ENCODE results near the gene DLL1. TPM values are rescaled to one million over a fixed set of nuclear protein-coding genes. Genes with fewer than 3 reads are reported as not detected.

The DLL1 gene
- polyA plus RNA-seq, 1 donor, result 39.3 TPM

DNA sequence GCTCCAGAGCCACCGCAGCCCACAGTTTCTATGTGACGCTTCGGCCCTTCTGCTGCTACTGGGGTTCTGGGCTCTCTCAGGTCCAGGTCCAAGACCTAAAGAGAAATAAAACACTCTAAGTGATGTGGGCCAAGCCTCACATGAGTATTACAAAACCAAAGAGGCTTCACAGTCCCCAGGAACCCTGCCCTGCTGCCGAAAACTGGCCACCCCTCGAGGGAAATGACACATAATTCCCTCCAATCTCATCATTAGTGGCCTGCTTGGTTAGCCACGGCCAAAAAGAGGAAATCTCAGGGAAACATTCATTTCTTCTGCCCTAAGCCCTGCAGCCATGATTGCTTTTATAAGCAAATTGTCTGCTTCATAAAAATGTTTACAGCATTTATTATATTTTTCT, 32.5 kb downstream of the DLL1 start:
- DNase-seq, result no peak

DNA sequence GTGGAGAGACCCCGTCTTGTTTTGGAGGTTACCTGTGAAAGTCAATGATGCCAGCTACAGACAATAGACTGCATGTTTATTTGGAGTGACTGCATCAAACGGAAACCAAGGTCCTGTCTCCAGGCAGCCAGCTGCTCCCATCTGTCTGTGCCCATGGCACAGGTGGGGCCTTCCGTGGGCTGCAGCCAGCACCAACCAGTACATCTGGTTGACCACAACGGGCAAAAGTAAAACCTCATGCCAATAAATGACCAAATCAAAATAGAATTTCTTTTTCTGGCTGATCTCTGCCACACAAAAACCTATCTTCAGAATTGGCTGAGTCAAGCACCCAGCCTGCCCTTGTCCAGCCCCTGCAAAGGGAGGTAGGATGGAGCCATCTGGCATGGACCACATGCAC, 33.5 kb downstream of the DLL1 start:
- Histone ChIP-seq H3K36me3 (ENCODE audit: control insufficient read depth, insufficient read depth, low read length) (no peaks in the 10 kb centered on the region), H3K4me3 (ENCODE audit: low read length) (no peak overlapping the region), H3K4me1 (ENCODE audit: control insufficient read depth, insufficient read depth, low read length) (no peaks in the 10 kb centered on the region), H3K27ac (ENCODE audit: low read length) (no peak overlapping the region), H3K9me3 (ENCODE audit: control insufficient read depth, low read depth, low read length) (no peaks in the 10 kb centered on the region), H3K27me3 (ENCODE audit: control insufficient read depth, insufficient read depth, low read length) (peaks cover 3% of the 10 kb centered on the region)
- WGBS (ENCODE audit: insufficient coverage, low lambda C conversion rate), result no CpG with 5 or more reads among the region's 4 CpGs
- DNase-seq, result no peak

More for the DNA sequence above, 32.5 kb downstream of the DLL1 start:
- no peaks in the 10 kb centered on the region for H3K9me3 ChIP-seq (ENCODE audit: control insufficient read depth, low read depth, low read length)
- no peaks in the 10 kb centered on the region for H3K36me3 ChIP-seq (ENCODE audit: control insufficient read depth, insufficient read depth, low read length)
- no peak overlapping the region for H3K27ac ChIP-seq (ENCODE audit: low read length)
- WGBS (ENCODE audit: insufficient coverage, low lambda C conversion rate), result 100% methylated on average over 1 of the region's 6 CpGs
- peaks cover 3% of the 10 kb centered on the region for H3K27me3 ChIP-seq (ENCODE audit: control insufficient read depth, insufficient read depth, low read length)
- no peak overlapping the region for H3K4me3 ChIP-seq (ENCODE audit: low read length)
- no peaks in the 10 kb centered on the region for H3K4me1 ChIP-seq (ENCODE audit: control insufficient read depth, insufficient read depth, low read length)

DNA sequence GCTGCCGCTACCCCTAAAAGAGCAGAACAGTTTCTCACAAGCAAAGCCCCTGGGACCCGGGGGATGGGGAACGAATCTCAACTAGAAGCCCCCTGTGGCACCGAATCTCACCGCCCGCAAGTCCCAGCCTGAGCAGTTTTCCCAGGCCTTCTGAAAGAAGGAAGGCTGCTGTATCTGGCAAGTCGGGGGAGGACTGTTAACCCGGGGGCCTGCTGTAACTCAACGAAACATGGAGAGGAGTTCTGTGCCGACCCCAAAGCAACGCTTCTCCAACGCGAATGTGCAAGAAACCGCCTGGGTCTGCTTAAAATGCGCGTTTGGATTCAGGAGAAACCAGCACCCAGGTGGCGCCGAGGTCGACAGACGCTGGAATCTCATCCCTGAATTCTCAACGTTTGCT, 34.2 kb downstream of the DLL1 start:
- WGBS (ENCODE audit: insufficient coverage, low lambda C conversion rate), result 67% methylated on average over 1 of the region's 21 CpGs
- H3K9me3 ChIP-seq (ENCODE audit: control insufficient read depth, low read depth, low read length), result no peaks in the 10 kb centered on the region
- H3K27me3 ChIP-seq (ENCODE audit: control insufficient read depth, insufficient read depth, low read length), result peaks cover 1% of the 10 kb centered on the region
- H3K4me3 ChIP-seq (ENCODE audit: low read length), result no peak overlapping the region
- no peaks in the 10 kb centered on the region for H3K4me1 ChIP-seq (ENCODE audit: control insufficient read depth, insufficient read depth, low read length)
- H3K36me3 ChIP-seq (ENCODE audit: control insufficient read depth, insufficient read depth, low read length), result no peaks in the 10 kb centered on the region
- DNase-seq, result no peak
- H3K27ac ChIP-seq (ENCODE audit: low read length), result no peak overlapping the region

- no peak for DNase-seq
- Histone ChIP-seq H3K9me3 (ENCODE audit: control insufficient read depth, low read depth, low read length) (no peaks in the 10 kb centered on the region), H3K4me1 (ENCODE audit: control insufficient read depth, insufficient read depth, low read length) (no peaks in the 10 kb centered on the region), H3K27me3 (ENCODE audit: control insufficient read depth, insufficient read depth, low read length) (no peaks in the 10 kb centered on the region), H3K36me3 (ENCODE audit: control insufficient read depth, insufficient read depth, low read length) (no peaks in the 10 kb centered on the region), H3K4me3 (ENCODE audit: low read length) (no peak overlapping the region), H3K27ac (ENCODE audit: low read length) (no peak overlapping the region)
- no CpG with 5 or more reads among the region's 32 CpGs for WGBS (ENCODE audit: insufficient coverage, low lambda C conversion rate)
These were observed 35.3 kb downstream of the DLL1 start for GRCh38 chr6:170255426-170256125.

DNA sequence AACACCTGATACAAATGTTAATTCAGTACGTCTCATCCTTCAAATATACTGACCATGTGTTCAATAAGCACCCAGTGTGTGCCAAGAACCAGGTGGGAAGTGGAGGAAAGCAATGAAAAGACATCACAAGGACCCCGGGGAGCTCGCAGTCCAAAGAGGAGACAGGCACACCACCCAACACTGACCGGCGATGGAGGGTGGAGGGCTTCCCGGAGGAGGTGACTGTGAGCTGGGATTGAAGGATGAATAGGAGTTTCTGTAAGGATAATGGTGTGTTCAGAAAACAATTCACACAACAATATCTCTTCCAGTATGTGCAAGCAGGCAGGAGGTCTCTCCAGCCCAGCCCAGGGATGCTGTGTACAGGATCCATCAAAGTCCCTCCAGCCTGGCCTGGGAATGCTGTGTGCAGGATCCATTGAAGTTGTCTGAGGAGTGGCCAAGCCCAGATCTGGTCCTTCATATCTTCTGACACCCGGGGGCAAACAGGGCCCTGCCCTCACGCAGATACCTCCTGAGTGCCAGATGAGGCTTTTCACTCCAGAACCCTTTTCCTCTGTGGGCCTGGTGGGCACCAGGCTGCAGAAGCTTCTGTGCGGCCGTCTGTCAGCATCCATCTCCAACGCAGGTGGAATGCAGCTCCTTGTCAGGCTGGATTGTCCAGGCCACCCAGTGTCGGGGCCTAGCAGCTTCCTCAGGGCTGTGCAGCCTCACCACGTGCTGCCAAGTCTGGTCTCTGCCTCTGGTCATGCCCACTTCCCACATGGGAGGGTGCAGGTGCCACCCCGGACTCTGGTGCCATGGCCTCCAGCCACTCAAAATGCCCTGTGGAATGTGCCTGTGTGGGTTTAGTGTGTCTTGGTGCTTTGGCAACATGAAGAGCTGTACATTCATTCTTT, 36.3 kb downstream of the DLL1 start:
- no peak for DNase-seq
- Histone ChIP-seq H3K9me3 (ENCODE audit: control insufficient read depth, low read depth, low read length) (no peaks in the 10 kb centered on the region), H3K36me3 (ENCODE audit: control insufficient read depth, insufficient read depth, low read length) (no peaks in the 10 kb centered on the region), H3K4me1 (ENCODE audit: control insufficient read depth, insufficient read depth, low read length) (no peaks in the 10 kb centered on the region), H3K27me3 (ENCODE audit: control insufficient read depth, insufficient read depth, low read length) (no peaks in the 10 kb centered on the region), H3K27ac (ENCODE audit: low read length) (no peak overlapping the region), H3K4me3 (ENCODE audit: low read length) (no peak overlapping the region)
- WGBS (ENCODE audit: insufficient coverage, low lambda C conversion rate), result no CpG with 5 or more reads among the region's 14 CpGs

- Histone ChIP-seq H3K36me3 (ENCODE audit: control insufficient read depth, insufficient read depth, low read length) (no peaks in the 10 kb centered on the region), H3K4me1 (ENCODE audit: control insufficient read depth, insufficient read depth, low read length) (no peaks in the 10 kb centered on the region), H3K27me3 (ENCODE audit: control insufficient read depth, insufficient read depth, low read length) (no peaks in the 10 kb centered on the region), H3K27ac (ENCODE audit: low read length) (no peak overlapping the region), H3K4me3 (ENCODE audit: low read length) (no peak overlapping the region), H3K9me3 (ENCODE audit: control insufficient read depth, low read depth, low read length) (no peaks in the 10 kb centered on the region)
- WGBS (ENCODE audit: insufficient coverage, low lambda C conversion rate), result 88% methylated on average over 3 of the region's 9 CpGs
- no peak for DNase-seq
These were observed 37.0 kb downstream of the DLL1 start for GRCh38 chr6:170253910-170254269.

DNA sequence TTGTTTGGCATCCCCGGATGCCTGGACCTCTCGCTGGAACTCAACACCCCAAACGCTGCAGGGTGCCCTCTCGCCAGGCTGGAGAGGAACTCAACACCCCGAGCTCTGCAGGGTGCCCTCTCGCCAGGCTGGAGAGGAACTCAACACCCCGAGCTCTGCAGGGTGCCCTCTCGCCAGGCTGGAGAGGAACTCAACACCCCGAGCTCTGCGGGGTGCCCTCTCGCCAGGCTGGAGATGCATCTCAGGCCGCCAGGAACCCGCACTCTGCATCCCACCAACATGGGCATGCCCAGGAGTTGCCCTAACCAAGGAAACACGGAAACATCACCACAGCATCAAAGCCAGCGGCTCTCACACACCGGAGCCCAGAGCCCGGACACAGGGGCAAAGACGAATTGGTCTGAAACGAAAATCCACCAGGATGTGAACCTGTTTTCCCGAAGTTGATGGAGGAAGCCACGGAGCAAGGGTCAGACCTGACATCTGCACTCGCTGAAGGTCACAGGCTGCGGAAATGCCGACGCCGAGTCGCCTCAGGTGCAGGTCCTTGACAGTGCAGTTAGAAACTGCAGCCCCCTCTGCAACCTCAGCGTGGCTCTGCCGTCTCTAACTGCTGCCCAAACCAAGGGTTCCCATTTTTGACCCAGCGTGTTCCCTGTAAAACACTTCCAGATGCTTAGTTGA, 37.5 kb downstream of the DLL1 start:
- Histone ChIP-seq H3K4me3 (ENCODE audit: low read length) (no peak overlapping the region), H3K9me3 (ENCODE audit: control insufficient read depth, low read depth, low read length) (no peaks in the 10 kb centered on the region), H3K27ac (ENCODE audit: low read length) (no peak overlapping the region), H3K36me3 (ENCODE audit: control insufficient read depth, insufficient read depth, low read length) (no peaks in the 10 kb centered on the region), H3K4me1 (ENCODE audit: control insufficient read depth, insufficient read depth, low read length) (no peaks in the 10 kb centered on the region), H3K27me3 (ENCODE audit: control insufficient read depth, insufficient read depth, low read length) (no peaks in the 10 kb centered on the region)
- WGBS (ENCODE audit: insufficient coverage, low lambda C conversion rate), result no CpG with 5 or more reads among the region's 30 CpGs
- DNase-seq, result no peak

DNA sequence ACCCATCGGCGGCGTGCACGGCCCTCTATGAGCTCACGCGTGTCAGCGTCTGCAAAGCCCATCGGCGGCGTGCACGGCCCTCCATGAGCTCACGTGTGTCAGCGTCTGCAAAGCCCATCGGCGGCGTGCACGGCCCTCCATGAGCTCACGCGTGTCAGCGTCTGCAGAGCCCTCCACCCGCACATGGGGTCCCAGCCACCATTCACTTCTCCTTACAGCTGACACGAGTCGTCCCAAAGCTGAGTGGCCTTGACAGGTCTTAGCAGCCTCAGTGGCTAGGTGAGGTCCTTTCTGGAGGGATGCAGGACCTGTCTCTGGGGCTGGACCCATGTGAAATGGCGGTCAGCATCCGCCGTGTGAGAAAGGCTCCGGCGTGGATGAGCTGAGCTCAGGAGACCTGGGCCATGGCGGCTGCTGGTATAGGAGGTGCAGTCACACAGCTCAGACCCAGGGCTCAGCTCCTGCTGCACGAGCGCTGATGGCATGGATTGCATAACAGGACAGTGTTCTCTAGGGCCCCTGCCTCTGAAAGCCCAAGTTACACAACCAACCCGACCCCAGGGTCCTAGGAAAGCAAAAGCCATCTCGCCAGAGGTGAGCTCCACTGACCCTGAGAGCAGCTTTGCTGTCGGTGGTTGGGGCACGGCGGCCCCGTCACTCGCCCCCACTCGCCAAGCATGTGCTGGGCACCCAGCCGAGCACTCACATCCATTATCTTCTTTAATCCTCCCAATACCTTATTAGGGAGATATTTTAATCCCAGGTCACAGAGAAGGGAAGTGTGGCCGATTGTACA, 38.9 kb downstream of the DLL1 start:
- no peak overlapping the region for H3K4me3 ChIP-seq (ENCODE audit: low read length)
- no CpG with 5 or more reads among the region's 41 CpGs for WGBS (ENCODE audit: insufficient coverage, low lambda C conversion rate)
- H3K4me1 ChIP-seq (ENCODE audit: control insufficient read depth, insufficient read depth, low read length), result no peaks in the 10 kb centered on the region
- no peaks in the 10 kb centered on the region for H3K36me3 ChIP-seq (ENCODE audit: control insufficient read depth, insufficient read depth, low read length)
- H3K27me3 ChIP-seq (ENCODE audit: control insufficient read depth, insufficient read depth, low read length), result peaks cover 4% of the 10 kb centered on the region
- no peaks in the 10 kb centered on the region for H3K9me3 ChIP-seq (ENCODE audit: control insufficient read depth, low read depth, low read length)
- DNase-seq, result no peak
- no peak overlapping the region for H3K27ac ChIP-seq (ENCODE audit: low read length)

DNA sequence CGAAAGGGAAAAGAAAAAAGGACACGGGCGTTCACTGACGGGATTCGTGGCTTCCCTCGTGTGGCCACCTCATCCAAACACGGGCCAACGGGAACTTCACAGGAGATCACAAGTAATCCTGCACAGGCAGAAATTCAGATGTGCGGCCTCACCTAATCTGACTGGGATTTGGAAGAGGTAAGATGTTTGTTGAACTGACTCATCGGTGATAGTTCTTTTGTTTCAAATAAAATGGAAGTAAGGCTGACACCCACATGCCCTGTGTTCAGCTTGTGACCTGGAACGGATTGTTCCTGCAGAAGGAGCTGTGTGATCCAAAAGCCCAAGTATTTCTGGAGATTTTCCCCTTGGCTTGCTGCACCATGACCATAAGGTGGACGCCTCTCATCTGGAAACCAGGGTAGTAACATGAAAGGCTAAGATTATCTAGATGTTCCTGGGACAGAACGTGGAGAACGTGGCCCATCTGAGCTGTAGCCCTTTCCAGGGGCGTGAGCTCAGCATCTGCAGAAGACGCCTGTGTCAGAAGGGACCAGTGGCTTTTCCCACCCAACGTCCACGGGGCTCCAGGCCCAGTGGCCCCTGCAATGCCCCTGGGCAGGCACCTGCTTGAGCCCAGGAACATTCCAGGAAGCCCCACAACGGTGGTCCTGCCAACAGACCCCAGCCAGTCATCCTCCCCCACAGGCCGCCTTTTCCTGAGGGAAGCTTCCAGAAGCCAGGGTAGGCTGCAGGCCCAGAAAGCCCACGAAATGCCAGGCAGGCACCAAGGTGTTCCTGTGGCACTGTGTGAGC, 39.7 kb downstream of the DLL1 start:
- DNase-seq, result no peak
- WGBS (ENCODE audit: insufficient coverage, low lambda C conversion rate), result no CpG with 5 or more reads among the region's 21 CpGs
- Histone ChIP-seq H3K4me1 (ENCODE audit: control insufficient read depth, insufficient read depth, low read length) (no peaks in the 10 kb centered on the region), H3K27me3 (ENCODE audit: control insufficient read depth, insufficient read depth, low read length) (peaks cover 4% of the 10 kb centered on the region), H3K4me3 (ENCODE audit: low read length) (no peak overlapping the region), H3K36me3 (ENCODE audit: control insufficient read depth, insufficient read depth, low read length) (no peaks in the 10 kb centered on the region), H3K27ac (ENCODE audit: low read length) (no peak overlapping the region), H3K9me3 (ENCODE audit: control insufficient read depth, low read depth, low read length) (no peaks in the 10 kb centered on the region)

All from large intestine (tissue), 3 donors.